ENCODE data around the gene RINL.
"Not testable (repeated sequence)": the region's sequence is repeated elsewhere in the genome, so short reads cannot be mapped to it uniquely, and the experiment has no call there.

RINL gene

DNA sequence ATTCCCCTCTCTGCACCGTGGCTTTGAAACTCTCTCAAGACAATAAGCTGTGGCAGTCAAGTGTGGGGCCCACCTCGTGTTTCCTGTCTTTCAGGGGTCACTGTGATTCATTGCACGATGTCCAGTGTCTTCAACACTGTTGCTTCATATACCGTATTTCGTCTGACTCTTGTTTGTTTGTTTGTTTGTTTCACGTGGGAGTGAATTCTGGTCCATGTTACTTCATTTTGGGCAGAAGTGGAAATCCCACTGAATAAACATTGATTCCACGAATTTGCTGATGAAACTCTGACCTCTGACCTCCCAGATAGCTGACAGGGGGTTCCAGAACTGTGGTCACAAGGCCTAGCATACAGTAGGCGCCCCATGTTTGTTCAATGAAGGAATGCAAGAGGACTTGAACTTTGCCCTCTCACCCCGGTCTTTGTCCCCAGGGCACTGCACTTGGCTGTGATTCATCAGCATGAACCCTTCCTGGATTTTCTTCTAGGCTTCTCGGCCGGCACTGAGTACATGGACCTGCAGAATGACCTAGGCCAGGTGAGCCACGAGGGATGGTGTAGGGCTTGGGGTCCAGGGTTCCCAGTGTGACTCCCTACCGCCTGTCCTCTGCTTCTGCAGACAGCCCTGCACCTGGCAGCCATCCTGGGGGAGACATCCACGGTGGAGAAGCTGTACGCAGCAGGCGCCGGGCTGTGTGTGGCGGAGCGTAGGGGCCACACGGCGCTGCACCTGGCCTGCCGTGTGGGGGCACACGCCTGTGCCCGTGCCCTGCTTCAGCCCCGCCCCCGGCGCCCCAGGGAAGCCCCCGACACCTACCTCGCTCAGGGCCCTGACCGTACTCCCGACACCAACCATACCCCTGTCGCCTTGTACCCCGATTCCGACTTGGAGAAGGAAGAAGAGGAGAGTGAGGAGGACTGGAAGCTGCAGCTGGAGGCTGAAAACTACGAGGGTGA, 26.8 kb upstream of the RINL start:
- DNase-seq (ENCODE audit: low spot score), result no peak

DNA sequence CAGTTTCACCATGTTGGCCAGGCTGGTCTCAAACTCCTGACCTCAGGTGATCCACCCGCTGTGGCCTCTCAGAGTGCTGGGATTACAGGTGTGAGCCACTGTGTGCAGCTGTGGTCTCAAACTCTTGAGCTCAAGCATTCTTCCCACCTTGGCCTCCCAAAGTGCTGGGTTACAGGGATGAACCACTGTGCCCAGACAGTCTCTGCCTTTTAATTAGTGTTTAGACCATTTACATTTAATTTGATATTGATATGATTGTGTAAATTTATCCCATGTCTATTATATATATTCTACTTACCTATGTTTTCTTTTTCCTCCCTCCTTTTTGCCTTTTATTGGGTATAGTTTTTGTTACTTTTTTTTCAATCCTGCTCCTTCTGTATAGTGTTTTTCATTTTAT, 23.6 kb upstream of the RINL start:
- DNase-seq (ENCODE audit: low spot score), result no peak

DNA sequence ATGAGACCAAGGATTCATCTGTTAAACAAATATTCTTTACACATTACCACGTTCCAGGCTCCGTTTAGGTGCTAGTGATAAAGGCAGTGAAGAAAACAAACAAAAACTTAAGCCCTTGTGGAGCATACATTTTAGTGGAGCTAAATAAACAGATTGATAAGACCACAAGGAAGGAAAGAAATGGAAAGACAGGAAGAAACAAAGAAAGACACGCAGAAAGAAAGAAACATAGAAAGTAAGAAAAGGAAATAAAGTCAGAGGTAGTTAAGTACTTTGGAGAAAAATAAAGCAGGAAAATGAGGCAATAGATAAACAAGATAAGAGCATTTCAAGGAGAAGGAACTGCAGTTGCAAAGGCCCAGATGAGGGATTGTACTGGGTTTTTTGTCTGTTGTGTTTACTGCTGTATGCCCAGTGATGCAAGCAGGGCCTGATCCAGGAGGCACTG, 22.7 kb upstream of the RINL start:
- no peak for DNase-seq (ENCODE audit: low spot score)

DNA sequence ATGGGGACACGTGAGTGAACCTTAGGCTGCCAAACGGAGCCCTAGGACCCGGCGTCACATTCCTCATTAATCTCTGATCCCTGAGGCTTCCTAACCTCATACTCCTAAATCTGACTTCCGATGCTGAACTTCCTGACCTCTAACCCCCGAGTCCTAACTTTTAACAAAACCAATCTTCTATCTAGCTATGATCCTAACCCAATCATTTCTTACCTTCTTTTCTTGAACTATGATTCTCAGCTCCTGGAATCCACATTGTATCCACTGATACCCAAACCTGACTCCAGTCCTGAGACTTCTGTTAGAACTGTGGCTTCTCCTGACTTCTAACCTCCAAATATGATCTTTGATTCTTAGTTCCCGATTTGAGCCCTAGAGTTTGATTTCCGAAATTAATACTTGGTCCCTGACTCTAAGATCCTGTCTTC, 22.1 kb upstream of the RINL start:
- no peak for DNase-seq (ENCODE audit: low spot score)

DNA sequence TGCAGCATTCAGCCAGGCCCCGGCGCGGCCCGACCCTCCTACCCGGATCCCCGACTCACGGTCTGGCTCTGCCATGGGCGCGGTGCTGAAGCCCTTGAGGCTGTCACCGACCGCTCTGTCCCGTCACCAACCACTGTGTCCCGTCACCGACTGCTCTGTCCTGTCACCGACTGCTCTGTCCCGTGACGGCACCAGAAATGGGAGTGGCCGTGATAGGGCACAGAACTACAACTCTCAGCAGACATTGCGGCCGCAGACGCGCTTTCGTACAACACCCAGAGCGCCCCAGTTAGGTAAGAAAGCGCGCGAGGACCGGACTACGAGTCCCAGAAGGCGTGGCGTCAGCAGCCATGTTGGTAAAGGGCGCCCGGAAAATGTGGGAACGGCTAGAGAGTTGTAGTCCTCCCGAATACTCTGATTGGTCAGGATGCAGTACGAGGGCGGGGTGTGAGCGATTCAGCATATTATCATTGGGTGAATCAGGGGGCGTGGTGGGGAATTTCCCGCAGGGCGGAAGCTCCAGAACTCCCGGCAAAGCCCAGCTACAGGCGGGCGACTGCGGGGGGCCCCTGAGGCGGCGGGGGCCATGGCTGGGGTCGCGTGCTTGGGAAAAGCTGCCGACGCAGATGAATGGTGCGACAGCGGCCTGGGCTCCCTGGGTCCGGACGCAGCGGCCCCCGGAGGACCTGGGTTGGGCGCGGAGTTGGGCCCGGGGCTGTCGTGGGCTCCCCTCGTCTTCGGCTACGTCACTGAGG, 21.5 kb upstream of the RINL start, which contains the start of the genes NFKBIB and SIRT2:
Gene NFKBIB (plus strand): TSS at position 523 of the 755 bp plus-strand sequence. CDS start 64 bp downstream, at position 587.
Gene SIRT2 (minus strand): TSS at position 172 of the 755 bp plus-strand sequence. CDS start 97 bp downstream, at position 75.
- peak; percentile 99 for DNase-seq (ENCODE audit: low spot score)

DNA sequence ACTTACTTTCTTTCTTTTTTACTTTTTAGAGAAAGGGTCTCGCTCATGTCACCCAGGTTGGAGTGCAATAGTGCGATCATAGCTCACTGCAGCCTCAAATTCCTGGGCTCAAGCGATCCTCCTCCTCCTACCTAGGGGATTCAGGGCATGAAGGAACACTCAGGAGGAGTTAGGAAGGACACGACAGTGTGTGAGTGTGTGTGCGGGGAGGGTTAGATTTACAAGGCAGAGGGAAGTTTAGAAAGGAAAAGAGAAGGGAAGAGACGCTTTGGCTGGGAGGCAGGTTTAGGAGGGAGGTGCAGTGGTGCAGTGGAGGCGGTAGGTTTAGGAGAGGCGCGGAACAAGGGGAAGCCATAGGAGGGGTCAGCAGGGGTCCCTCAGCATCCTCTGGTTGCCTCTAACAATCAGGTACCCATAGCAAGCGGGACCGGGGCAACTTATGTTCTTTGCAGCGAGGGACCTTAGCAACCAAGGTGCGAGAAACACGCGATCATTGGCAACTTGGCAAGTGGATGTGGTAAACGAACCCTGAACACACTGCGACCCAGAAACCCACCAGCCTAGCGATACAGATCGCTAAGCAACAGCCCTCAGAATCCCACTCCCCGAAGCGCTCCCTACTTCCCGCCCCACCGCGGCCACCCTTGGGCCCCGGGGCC, 20.8 kb upstream of the RINL start:
- DNase-seq (ENCODE audit: low spot score), result peak; percentile 40

DNA sequence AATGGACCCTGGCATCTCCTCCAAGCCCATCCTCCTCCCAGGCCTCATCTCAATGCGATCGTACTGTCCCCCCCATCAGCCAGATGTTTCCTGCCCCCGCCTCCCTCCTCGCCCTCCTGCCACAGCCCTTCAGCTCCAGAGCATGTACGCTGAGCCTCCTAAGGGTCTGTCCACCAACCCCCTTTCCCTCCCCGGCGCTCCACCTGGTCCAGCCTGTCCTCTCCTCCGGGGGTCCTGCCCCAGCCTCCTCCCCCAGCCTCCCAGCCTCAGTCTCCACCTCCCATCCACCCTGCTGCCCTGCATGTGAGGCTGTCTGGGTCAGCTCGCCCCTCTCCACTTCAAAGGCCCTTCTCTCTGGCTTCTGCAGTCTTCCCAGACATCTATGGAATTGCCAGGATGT, 16.9 kb upstream of the RINL start:
- DNase-seq (ENCODE audit: low spot score), result no peak

DNA sequence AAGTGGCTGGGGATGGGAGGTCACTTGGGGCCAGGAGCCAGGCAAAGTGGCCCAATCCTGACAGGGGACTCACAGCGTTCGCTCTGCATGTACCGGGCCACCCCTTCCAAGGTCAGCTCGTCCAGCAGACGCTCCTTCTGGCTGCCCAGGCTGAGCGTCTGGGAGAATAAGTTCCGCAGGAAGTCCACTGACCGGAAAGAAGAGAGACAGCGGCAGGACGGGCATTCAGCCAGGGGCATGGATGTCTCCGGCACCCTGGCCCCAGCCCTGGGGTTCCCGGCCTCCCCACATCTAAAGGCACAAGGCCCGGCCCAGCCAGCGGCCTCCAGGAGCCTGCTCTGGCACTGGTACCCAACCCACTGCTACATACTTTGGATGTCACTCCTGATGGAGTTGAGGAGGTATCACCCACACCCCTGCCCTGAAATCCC, 15.3 kb upstream of the RINL start:
- no peak for DNase-seq (ENCODE audit: low spot score)

DNA sequence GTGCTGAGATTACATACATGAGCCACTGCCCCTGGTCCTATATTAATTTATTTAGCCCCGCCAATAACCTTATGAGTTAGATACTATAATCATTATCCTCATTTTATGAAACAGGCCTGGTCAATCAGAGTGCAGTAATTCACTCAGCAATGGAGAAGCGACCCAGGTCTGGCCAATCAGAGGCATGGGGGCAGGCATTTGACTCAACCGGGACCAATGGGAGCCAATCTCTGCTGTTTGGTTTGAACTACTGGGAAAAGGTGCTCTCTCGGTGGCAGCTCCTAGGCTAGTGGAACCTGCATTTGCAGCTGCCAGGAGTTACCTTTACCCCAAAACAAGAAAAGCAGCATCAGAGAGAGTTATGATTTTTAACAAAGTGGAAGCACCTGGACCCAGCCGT, 14.8 kb upstream of the RINL start:
- DNase-seq (ENCODE audit: low spot score), result no peak

DNA sequence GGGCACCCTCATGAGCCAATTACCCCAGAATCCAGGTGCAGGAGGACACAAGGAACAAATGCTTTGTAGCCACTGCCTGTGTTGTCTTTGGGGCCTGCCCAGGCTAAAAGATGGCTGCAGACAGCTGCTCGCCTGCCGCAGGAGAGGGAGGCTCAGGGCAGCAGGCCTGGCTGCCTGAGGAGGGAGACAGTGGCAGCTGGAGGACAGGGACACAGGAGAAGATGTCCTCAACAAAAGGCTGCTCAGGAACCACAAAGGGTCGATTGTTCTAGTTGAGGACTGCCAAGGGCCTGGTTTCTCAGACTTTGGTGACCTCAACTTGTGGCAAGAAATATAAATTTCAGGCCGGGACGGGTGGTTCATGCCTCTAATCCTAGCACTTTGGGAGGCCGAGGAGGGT, 13.7 kb upstream of the RINL start:
- DNase-seq (ENCODE audit: low spot score), result no peak

DNA sequence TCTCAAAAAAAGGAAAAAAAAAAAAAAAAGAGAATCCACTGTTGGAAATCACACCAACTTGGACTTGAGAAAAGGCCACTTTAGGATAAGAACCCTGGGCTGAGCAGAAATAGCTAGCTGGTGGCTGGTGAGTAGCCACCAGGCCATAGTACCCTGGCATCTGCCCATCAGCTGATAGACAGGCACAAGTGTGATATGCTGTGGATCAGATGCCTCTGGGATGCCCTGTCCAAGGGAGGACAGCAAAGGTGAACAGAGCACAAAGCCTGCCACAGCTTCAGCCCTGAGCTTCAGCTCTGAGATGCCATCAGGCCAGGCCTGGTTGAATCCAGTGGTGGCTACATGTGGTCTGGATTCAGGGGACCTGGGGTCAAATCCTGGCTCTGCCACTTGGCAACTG, 12.6 kb upstream of the RINL start:
- no peak for DNase-seq (ENCODE audit: low spot score)

DNA sequence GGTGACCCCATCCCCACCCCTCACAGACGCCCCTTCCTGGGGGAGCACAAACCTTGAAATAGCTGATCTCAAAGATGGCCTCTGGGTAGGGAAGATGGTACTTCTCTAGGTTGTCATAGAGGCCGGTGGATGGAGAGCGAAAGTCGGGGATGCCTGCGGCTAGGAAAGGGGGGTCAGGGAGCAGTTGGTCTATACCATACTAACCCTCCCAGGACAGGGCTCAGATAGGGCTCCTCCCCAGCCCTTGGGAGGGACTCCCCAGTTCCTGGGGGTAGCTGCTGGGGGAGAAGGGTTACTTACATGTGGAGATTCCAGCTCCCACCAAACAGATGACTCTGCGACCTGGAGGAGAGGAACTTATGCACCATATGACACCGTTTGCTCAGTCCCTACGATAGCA, 11.7 kb upstream of the RINL start:
- no peak for DNase-seq (ENCODE audit: low spot score)

DNA sequence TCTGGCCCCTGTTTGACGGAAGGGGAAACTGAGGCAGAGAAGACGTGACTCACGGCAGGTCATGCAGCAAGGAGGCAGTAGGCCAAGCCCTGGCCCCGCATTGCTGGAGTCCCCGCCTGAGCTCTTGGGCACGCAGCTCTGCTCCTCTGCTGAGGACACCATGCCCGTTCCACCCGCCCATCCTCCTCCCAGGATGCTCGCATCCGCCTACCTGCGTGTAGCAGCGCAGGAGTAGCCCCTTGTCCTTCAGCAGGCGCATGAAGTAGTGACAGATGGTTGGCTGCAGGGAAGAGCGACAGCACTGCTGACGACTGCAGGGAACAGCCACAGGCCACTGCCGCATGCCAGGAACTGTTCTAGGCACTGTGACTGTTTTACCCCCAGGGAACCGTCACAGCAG, 10.8 kb upstream of the RINL start:
- no peak for DNase-seq (ENCODE audit: low spot score)

DNA sequence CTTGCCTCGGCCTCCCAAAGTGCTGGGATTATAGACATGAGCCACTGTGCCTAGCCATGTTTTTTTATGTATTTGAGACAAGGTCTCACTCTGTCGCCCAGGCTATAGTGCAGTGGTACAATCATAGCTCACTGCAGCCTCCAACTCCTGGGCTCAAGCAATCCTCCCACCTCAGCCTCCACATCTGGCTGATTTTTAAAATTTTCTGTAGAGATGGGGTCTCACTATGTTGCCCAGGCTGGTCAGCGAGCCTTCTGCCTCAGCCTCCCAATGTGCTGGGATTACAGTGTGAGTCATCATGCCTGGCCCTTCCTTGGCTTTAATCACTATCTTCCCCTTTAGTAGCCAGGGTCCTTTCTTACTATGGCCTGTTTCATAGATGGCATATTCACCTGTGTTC, 6.6 kb upstream of the RINL start:
- not testable (repeated sequence) for DNase-seq (ENCODE audit: low spot score)

DNA sequence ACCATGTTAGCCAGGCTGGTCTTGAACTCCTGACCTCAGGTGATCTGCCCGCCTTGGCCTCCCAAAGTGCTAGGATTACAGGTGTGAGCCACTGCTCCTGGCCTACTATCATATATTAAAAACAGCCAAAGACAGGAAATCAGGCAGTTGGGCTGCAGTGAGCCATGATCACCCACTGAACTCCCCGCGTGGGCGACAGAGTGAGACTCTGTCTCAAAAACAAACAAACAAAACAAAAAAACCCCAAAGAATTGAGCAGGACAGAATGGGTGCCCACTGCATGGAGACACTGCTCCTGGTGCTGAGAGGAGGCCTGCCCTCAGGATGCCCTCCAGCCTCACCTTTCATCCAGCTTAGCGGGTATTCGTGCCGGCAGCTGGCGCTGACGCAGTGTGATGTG, 5.2 kb upstream of the RINL start:
- no peak for DNase-seq (ENCODE audit: low spot score)

DNA sequence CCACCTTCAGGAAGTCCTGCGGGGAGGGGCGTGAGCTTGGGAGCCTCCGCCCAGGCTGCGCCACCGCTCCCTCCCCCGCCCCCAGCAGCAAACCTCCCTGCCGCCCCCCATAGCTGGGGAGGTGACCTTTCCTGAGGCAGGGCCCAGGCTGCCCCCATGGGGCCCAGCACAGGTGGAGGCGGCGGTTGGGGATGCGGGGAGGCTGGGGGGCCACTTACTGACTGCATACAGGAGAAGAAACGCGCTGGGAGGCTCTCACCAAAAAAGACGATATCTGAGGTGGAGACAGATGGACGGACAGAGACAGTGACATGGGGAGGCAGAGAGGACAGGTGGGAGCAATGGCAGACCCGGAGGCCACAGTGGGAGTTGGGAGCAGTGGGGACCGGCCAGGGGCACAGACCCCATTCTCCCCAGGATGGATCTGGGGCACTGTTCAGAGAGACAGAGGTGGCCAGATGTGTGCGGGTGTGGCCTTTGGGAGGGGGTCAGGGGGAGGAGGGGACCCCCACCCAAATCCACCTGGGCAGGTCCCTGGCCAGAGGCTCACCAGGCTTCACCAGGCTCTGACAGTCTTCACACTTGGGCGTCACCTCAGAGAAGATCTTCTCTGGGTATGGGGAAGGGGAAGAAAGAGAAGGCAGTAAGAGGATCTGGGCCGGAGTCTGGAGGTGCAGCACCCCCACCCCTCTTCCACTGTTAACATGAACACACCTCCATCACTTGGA, 3.0 kb upstream of the RINL start:
- DNase-seq (ENCODE audit: low spot score), result no peak

DNA sequence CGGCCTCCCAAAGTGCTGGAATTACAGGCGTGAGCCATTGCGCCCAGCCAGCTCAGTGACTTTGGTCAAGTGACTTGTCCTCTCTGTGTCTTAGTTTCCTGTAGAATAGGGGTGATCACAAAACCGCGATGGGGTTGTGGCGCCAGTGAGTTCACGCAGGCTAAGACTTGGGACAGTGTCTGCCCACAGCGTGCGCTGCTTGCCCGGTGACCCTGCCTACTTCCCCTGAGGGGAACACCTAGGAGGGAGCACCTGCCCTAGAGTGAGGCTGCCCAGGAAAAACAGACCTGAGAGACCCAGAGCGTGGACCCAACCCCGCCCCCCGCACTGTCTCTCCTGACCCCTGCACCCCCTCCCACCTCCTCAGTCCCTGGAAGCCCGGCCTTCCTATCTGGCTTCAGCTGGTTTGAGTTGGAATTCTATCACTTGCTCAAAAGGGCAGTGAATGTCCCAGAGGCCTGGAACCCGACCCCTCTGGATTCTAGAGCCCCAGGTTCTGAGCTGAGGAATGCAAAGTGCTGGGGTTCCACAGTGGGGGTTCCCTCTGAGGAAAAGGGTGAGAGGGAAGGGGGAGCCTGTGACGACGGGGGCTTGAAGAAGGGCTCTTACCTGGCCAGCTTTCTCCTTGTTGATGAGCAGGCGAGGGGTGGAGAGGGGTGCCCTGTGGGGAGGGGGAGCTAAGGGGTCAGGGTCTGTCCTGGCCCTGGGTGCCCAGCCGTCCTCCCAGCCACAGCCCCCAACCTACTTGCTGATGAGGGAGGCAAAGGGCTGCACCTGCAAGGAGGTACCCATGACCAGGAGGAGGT, 2.2 kb upstream of the RINL start:
- DNase-seq (ENCODE audit: low spot score), result no peak

DNA sequence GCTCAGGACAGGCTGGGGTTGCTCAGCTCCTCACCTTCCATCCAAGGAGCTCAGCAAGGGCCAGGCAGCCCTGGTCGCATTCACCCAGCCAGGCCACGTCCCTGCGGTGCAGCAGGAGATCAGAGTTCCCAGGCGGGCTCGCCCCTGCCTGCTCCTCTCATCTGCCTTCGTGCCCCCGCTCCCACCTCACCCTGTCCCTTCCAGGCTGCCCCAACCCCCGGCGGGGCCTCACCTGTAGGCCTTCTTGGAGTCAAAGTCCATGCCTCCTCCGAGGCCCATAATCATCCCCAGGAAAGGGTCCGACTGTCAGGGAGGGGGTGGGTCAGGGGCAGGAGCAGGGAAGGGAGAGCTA, 1.3 kb upstream of the RINL start:
- DNase-seq (ENCODE audit: low spot score), result no peak

DNA sequence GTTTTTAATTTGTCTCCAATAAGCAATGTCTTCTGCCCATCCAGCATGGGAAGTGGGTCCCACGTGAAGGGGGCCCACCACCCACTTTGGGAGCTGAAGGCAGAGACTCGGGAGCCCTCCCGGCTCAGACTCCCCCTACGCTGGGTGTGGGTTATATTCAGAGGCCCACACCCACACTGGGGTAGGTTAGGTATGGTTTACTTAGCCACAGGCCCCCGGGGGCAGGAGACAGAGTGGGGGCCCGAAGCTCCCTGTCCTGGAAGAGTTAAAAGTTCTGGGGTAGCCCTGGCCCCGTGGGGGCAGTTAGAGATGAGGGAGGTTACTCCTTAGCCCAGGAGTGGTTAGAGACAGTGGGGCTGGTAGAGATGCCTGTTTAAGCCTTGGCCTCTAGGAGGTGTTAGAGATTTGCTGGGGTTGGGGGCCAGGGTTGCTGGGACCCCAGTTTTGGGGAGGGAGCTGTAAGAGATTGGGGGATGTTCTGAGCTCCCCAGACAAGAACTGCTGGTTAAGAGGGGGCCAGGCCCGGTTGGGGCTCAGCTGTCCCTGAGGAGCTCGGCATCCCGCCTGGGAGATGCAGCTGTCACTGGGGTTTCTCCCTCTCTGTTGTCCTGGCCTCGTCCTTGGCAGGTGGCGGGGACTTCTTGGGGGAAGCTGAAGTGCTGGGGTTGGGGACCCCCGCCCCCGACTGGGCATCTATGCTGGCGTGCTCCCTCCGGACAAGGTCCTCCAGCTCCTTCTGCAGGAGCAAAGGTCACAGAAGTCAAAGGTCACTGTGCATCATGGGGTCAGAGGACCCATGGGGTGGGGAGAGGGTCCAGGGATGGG, 712 bp upstream of the RINL start:
- DNase-seq (ENCODE audit: low spot score), result no peak
